HG03520 (cell line): Measurements from ENCODE around the gene PRKCB.
"Not testable (repeated sequence)": the region's sequence is repeated elsewhere in the genome, so short reads cannot be mapped to it uniquely, and the experiment has no call there.

Source experiments
- ATAC-seq: cut with Tn5 transposase; IDR thresholded peaks from one replicate; pipeline ENCODE4 v1.9.1; 2021; ENCODE audit warnings: mild to moderate bottlenecking, moderate library complexity; ENCODE audit not compliant: unreplicated experiment

PRKCB gene

GRCh38 chr16:23996258-23996955 lies 160.6 kb downstream of the PRKCB start:
- no peak for ATAC-seq

- ATAC-seq = no peak
These were observed 163.0 kb downstream of the PRKCB start for GRCh38 chr16:23998771-23999170.

GRCh38 chr16:23999663-24000062 lies 163.9 kb downstream of the PRKCB start:
- ATAC-seq = no peak

- no peak for ATAC-seq
These were observed 165.9 kb downstream of the PRKCB start for GRCh38 chr16:24001710-24002109.

GRCh38 chr16:24002619-24003018 lies 166.8 kb downstream of the PRKCB start:
- ATAC-seq = no peak

- ATAC-seq = no peak
These were observed 169.8 kb downstream of the PRKCB start for GRCh38 chr16:24005577-24005976.

- ATAC-seq = no peak
These were observed 171.6 kb downstream of the PRKCB start for GRCh38 chr16:24007391-24007790.

- no peak for ATAC-seq
These were observed 172.2 kb downstream of the PRKCB start for GRCh38 chr16:24007934-24008333.

GRCh38 chr16:24009098-24009497 lies 173.3 kb downstream of the PRKCB start:
- ATAC-seq = no peak

- ATAC-seq = no peak
These were observed 174.2 kb downstream of the PRKCB start for GRCh38 chr16:24009955-24010354.

- no peak for ATAC-seq
These were observed 174.8 kb downstream of the PRKCB start for GRCh38 chr16:24010440-24011089.

GRCh38 chr16:24011237-24011636 lies 175.5 kb downstream of the PRKCB start:
- ATAC-seq = no peak

GRCh38 chr16:24013054-24013636 lies 177.4 kb downstream of the PRKCB start:
- ATAC-seq = no peak

GRCh38 chr16:24013864-24014645 lies 178.3 kb downstream of the PRKCB start:
- peak; percentile 93 for ATAC-seq

GRCh38 chr16:24014955-24015354 lies 179.2 kb downstream of the PRKCB start:
- ATAC-seq = not testable (repeated sequence)

- no peak for ATAC-seq
These were observed 180.1 kb downstream of the PRKCB start for GRCh38 chr16:24015923-24016322.

GRCh38 chr16:24018485-24018884 lies 182.7 kb downstream of the PRKCB start:
- ATAC-seq = no peak

- no peak for ATAC-seq
These were observed 187.0 kb downstream of the PRKCB start for GRCh38 chr16:24022797-24023196.

- ATAC-seq = no peak
These were observed 187.8 kb downstream of the PRKCB start for GRCh38 chr16:24023621-24024020.

GRCh38 chr16:24024971-24025370 lies 189.2 kb downstream of the PRKCB start:
- ATAC-seq = no peak

- no peak for ATAC-seq
These were observed 191.7 kb downstream of the PRKCB start for GRCh38 chr16:24027466-24027865.
